Measurements from ENCODE around the gene PDE4D. TPM values are rescaled to one million over a fixed set of nuclear protein-coding genes. Genes with fewer than 3 reads are reported as not detected.

The PDE4D gene
- total RNA-seq, 2 experiments from 2014 or later: 0.50 to 0.51 TPM

- Histone ChIP-seq H2AFZ (ENCODE audit: low read length) (no peak overlapping the region), H3K9me3 (ENCODE audit: low read length) (peaks cover 11% of the 10 kb centered on the region), H3K36me3 (ENCODE audit: insufficient read depth, low read length) (no peaks in the 10 kb centered on the region), H3K9me2 (ENCODE audit: insufficient read depth, low read length) (no peaks in the 10 kb centered on the region), H3K4me2 (ENCODE audit: low read length) (no peak overlapping the region), H3K27ac (ENCODE audit: low read depth, low read length, poor library complexity, severe bottlenecking) (no peak overlapping the region), H4K20me1 (ENCODE audit: insufficient read depth, low read length) (no peaks in the 10 kb centered on the region), H3K4me1 (ENCODE audit: insufficient read depth, low read length, poor library complexity, severe bottlenecking) (no peaks in the 10 kb centered on the region), H3K79me2 (ENCODE audit: insufficient read depth, low read depth, low read length) (no peaks in the 10 kb centered on the region), H3K4me3 (ENCODE audit: low read depth, low read length, poor library complexity, severe bottlenecking) (no peak overlapping the region)
- POLR2A ChIA-PET: no interaction called here
- no TSS peak for BruUV-seq (replicated peaks)
- CTCF ChIA-PET (ENCODE audit: unreplicated experiment): no interaction called here
- intact Hi-C loops (cut with micrococcal nuclease; ENCODE audit: unreplicated experiment): no loop called here
- no peak for TF ChIP-seq EZH2phosphoT487 (IDR thresholded peaks at IDR 0.05; ENCODE audit: borderline replicate concordance, low read depth, low read length)
- TF ChIP-seq, protein P1, sequence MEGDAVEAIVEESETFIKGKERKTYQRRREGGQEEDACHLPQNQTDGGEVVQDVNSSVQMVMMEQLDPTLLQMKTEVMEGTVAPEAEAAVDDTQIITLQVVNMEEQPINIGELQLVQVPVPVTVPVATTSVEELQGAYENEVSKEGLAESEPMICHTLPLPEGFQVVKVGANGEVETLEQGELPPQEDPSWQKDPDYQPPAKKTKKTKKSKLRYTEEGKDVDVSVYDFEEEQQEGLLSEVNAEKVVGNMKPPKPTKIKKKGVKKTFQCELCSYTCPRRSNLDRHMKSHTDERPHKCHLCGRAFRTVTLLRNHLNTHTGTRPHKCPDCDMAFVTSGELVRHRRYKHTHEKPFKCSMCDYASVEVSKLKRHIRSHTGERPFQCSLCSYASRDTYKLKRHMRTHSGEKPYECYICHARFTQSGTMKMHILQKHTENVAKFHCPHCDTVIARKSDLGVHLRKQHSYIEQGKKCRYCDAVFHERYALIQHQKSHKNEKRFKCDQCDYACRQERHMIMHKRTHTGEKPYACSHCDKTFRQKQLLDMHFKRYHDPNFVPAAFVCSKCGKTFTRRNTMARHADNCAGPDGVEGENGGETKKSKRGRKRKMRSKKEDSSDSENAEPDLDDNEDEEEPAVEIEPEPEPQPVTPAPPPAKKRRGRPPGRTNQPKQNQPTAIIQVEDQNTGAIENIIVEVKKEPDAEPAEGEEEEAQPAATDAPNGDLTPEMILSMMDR (conservative IDR thresholded peaks at IDR 0.05; ENCODE audit: low read length): no peak
- no peak for DNase-seq (ENCODE audit: low spot score)
Observed at GRCh38 chr5:59204114-59204897, 689.2 kb downstream of the PDE4D start.

GRCh38 chr5:59199868-59200267 lies 693.7 kb downstream of the PDE4D start:
- TF ChIP-seq EZH2phosphoT487 (IDR thresholded peaks at IDR 0.05; ENCODE audit: borderline replicate concordance, low read depth, low read length): no peak
- TF ChIP-seq, protein P1 (conservative IDR thresholded peaks at IDR 0.05; ENCODE audit: low read length): no peak
- CTCF ChIA-PET (ENCODE audit: unreplicated experiment): no interaction called here
- POLR2A ChIA-PET: no interaction called here
- BruUV-seq (replicated peaks): no TSS peak
- H3K36me3 ChIP-seq (ENCODE audit: insufficient read depth, low read length): no peaks in the 10 kb centered on the region
- H3K4me2 ChIP-seq (ENCODE audit: low read length): no peak overlapping the region
- no peak for DNase-seq (ENCODE audit: low spot score)
- no peaks in the 10 kb centered on the region for H3K4me1 ChIP-seq (ENCODE audit: insufficient read depth, low read length, poor library complexity, severe bottlenecking)
- H3K79me2 ChIP-seq (ENCODE audit: insufficient read depth, low read depth, low read length): no peaks in the 10 kb centered on the region
- H3K9me2 ChIP-seq (ENCODE audit: insufficient read depth, low read length): no peaks in the 10 kb centered on the region
- intact Hi-C loops (cut with micrococcal nuclease; ENCODE audit: unreplicated experiment): no loop called here
- H4K20me1 ChIP-seq (ENCODE audit: insufficient read depth, low read length): no peaks in the 10 kb centered on the region
- no peak overlapping the region for H2AFZ ChIP-seq (ENCODE audit: low read length)
- H3K4me3 ChIP-seq (ENCODE audit: low read depth, low read length, poor library complexity, severe bottlenecking): no peak overlapping the region
- peaks cover 11% of the 10 kb centered on the region for H3K9me3 ChIP-seq (ENCODE audit: low read length)
- H3K27ac ChIP-seq (ENCODE audit: low read depth, low read length, poor library complexity, severe bottlenecking): no peak overlapping the region

DNA sequence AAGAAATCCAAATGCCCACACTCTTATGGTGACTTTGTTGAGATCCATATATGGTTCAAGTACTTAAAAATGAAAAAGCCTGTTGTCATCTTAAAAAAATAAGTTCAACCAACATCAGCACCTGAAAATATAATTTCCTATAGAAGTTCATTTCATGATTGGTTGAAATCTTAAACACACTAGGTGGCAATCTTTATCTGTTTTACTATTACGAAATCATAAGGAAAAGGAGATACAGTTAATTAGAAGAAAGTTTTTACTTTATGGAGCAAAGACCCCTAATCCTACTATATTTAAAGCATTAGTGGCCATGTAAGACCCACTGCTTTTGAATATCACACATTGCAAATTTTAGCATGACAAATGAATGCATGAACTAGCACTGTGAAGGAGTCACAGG lies 694.7 kb downstream of the PDE4D start:
- Histone ChIP-seq H3K9me3 (ENCODE audit: low read length) (peaks cover 11% of the 10 kb centered on the region), H3K36me3 (ENCODE audit: insufficient read depth, low read length) (no peaks in the 10 kb centered on the region), H3K4me3 (ENCODE audit: low read depth, low read length, poor library complexity, severe bottlenecking) (no peak overlapping the region), H3K4me1 (ENCODE audit: insufficient read depth, low read length, poor library complexity, severe bottlenecking) (no peaks in the 10 kb centered on the region), H2AFZ (ENCODE audit: low read length) (no peak overlapping the region), H3K9me2 (ENCODE audit: insufficient read depth, low read length) (no peaks in the 10 kb centered on the region), H3K79me2 (ENCODE audit: insufficient read depth, low read depth, low read length) (no peaks in the 10 kb centered on the region), H3K27ac (ENCODE audit: low read depth, low read length, poor library complexity, severe bottlenecking) (no peak overlapping the region), H4K20me1 (ENCODE audit: insufficient read depth, low read length) (no peaks in the 10 kb centered on the region), H3K4me2 (ENCODE audit: low read length) (no peak overlapping the region)
- BruUV-seq (replicated peaks): no TSS peak
- TF ChIP-seq, protein P1 (conservative IDR thresholded peaks at IDR 0.05; ENCODE audit: low read length): no peak
- no peak for TF ChIP-seq EZH2phosphoT487 (IDR thresholded peaks at IDR 0.05; ENCODE audit: borderline replicate concordance, low read depth, low read length)
- CTCF ChIA-PET (ENCODE audit: unreplicated experiment): no interaction called here
- DNase-seq (ENCODE audit: low spot score): no peak
- intact Hi-C loops (cut with micrococcal nuclease; ENCODE audit: unreplicated experiment): no loop called here
- POLR2A ChIA-PET: no interaction called here
